Activated CD4-positive, alpha-beta T cell treated with anti-CD3 and anti-CD28 coated beads, Interleukin-2, amount 10 ng/mL, durations not matched to agents 7 days and 5 days (primary cell): ENCODE results near the gene THUMPD2. TPM values are rescaled to one million over a fixed set of nuclear protein-coding genes. Genes with fewer than 3 reads are reported as not detected.

ENCODE experiments used
- CTCF ChIA-PET: fragments of 350-600 bp; sonication (Branson Sonifier 250); formaldehyde crosslinking; loops from one replicate; lab custom pipeline; 2021; ENCODE audit warnings: antibody characterized with exemption; lab: Charles Lee
- POLR2A ChIA-PET: fragments of 350-600 bp; sonication (Branson Sonifier 250); formaldehyde crosslinking; loops from one replicate; lab custom pipeline; 2021; ENCODE audit warnings: antibody characterized with exemption; lab: Charles Lee
- DNase-seq: peaks from one replicate; pipeline ENCODE4 v3.0.0-alpha.2; 2020
- H3K27ac Mint-ChIP-seq: one replicate; pipeline ENCODE4 v1.8.0; 2021; ENCODE audit warnings: mild to moderate bottlenecking, moderate library complexity, mixed read lengths
- H3K27me3 Mint-ChIP-seq: one replicate; pipeline ENCODE4 v1.8.0; 2021; ENCODE audit warnings: mixed read lengths
- H3K36me3 Mint-ChIP-seq: one replicate; pipeline ENCODE4 v1.8.0; 2021; ENCODE audit warnings: low read depth, mixed read lengths
- H3K4me1 Mint-ChIP-seq: one replicate; pipeline ENCODE4 v1.8.0; 2021; ENCODE audit warnings: mixed read lengths
- H3K4me3 Mint-ChIP-seq: one replicate; pipeline ENCODE4 v1.8.0; 2021; ENCODE audit warnings: mild to moderate bottlenecking, moderate library complexity, mixed read lengths
- H3K9me3 Mint-ChIP-seq: one replicate; pipeline ENCODE4 v1.8.0; 2021; ENCODE audit warnings: mixed read lengths
- total RNA-seq, 2 experiments: library from RNA; stranded (reverse); gene quantifications; one replicate each; pipeline ENCODE4 v1.2.3, GENCODE V29; 2021

The THUMPD2 gene
- total RNA-seq, 2 experiments from 2014 or later, result 11.5 to 12.9 TPM

DNA sequence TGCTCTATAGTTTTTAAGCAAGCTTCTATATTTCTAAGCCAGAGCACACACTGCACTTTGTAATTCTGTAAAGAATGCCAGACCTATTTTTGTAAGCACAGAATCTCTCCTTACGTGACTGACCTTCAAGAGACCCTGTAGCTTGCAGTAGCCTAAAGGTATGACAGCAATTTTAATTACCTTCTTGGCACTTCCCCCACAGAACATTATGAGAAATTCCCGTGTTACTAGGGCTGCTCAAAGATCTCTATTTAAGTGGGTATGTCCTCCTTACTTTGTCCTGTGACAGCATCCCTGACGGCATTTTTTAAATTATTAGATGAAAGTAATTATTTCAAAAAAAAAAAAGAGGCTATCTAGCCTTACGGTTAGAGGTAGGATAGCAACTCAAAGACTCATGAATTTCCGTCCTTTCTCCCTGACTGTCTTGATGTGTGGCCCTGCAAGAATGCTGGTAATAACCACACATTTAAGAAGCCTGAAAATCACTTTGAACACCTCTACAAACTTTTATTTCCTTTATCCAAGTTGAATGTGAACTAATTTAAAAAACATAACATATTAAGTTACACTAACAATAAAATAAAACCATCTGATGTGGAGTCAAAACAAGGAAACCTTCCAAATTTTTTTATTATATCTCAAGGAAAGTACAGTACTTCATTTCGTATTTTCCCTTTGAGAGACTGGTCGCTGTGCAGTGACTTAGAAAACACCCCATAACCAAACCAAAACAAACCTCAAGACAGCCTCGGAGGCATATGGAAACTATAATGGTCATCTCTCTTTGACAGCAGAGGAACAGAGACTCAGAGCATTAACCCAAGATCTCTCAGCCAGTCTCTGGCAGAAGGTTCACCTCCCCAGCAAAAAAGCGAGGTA, 54.9 kb downstream of the THUMPD2 start:
- ChIA-PET CTCF (interaction anchor here (1.6 kb wide), 1 partner anchor 49 kb away, joined by 4 read pairs; no protein-coding TSS in a partner anchor), POLR2A (no interaction called here)
- DNase-seq, result no peak
- Mint-ChIP-seq H3K36me3 (no peaks in the 10 kb centered on the region), H3K4me1 (peaks cover 10% of the 10 kb centered on the region), H3K4me3 (no peak overlapping the region), H3K27me3 (peaks cover 6% of the 10 kb centered on the region), H3K9me3 (no peaks in the 10 kb centered on the region), H3K27ac (no peak overlapping the region)

DNA sequence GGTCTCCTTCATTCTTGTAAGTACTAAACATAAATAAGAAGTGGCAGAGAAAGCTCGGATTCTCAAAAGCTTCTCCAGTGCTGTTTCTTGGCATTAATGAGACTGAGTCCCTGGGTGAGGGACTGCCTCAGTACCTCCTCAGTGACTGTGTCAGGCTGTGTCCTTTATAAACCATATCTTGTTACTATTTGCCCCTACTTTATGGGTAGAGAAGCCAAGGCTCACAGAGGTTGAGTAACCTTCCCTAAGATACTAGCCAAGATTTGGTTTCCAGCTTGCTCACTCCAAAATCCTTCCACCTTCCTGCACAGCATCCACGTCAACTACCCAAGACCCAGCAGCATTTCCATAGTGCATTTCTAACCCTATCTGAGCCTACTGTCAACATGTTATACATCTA, 55.6 kb downstream of the THUMPD2 start:
- H3K36me3 Mint-ChIP-seq, result no peaks in the 10 kb centered on the region

DNA sequence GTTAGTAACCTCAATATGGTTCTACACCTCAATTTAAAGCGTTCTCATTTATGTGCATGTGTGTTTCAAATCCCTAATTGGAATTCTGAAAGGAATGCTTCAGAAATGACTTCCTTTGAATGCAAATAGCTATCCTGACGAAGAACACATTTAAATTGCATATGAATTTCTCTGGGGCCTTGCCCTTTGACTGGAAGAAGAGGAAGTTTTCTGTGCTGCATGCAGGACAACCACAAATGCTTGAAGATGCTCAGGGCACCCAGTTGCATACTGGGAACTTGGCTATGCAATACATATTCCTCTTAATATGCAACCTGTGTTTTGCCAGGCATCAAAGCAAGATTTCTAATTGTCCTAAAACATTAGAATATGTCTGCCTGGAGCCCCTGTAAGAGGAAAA, 58.1 kb downstream of the THUMPD2 start:
- no peaks in the 10 kb centered on the region for H3K36me3 Mint-ChIP-seq
- CTCF ChIA-PET, result no interaction called here

More for the DNA sequence above, 55.6 kb downstream of the THUMPD2 start:
- Mint-ChIP-seq H3K27me3 (peaks cover 6% of the 10 kb centered on the region), H3K9me3 (no peaks in the 10 kb centered on the region), H3K27ac (no peak overlapping the region), H3K4me3 (no peak overlapping the region), H3K4me1 (peaks cover 7% of the 10 kb centered on the region)
- CTCF ChIA-PET, result interaction anchor here (1.6 kb wide), 1 partner anchor 49 kb away, joined by 4 read pairs; no protein-coding TSS in a partner anchor
- POLR2A ChIA-PET, result no interaction called here
- DNase-seq, result no peak

DNA sequence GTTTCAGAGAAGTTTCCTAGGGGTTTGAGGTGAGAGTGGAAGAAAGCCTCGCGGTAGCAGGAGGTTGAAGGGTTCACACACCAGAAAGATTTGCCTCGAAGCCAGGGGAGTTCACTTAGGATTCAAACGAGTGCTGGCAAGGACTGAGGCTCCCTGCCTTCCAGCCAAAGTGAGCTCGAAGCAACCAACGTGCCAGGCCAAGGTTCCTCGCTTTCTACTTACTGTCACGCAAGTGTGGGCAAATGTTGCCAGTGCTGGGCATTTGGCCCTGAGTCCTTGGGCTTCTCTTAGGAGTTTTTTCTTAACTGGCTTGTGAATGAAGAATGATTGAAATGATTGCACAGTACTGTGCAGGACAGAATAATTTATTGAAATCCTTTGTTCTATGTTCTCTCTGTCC, 59.7 kb downstream of the THUMPD2 start:
- POLR2A ChIA-PET, result no interaction called here
- Mint-ChIP-seq H3K4me3 (no peak overlapping the region), H3K9me3 (no peaks in the 10 kb centered on the region), H3K27me3 (peaks cover 15% of the 10 kb centered on the region), H3K36me3 (no peaks in the 10 kb centered on the region), H3K27ac (no peak overlapping the region), H3K4me1 (no peaks in the 10 kb centered on the region)
- CTCF ChIA-PET, result interaction anchor here (0.9 to 1.6 kb wide), 3 partner anchors 10 to 177 kb away, joined by 3 to 4 read pairs (median 3); no protein-coding TSS in a partner anchor
- no peak for DNase-seq

More for the DNA sequence above, 58.1 kb downstream of the THUMPD2 start:
- no peak overlapping the region for H3K4me3 Mint-ChIP-seq
- DNase-seq, result no peak
- H3K4me1 Mint-ChIP-seq, result no peaks in the 10 kb centered on the region
- H3K27ac Mint-ChIP-seq, result no peak overlapping the region
- peaks cover 6% of the 10 kb centered on the region for H3K27me3 Mint-ChIP-seq
- POLR2A ChIA-PET, result no interaction called here
- H3K9me3 Mint-ChIP-seq, result no peaks in the 10 kb centered on the region

DNA sequence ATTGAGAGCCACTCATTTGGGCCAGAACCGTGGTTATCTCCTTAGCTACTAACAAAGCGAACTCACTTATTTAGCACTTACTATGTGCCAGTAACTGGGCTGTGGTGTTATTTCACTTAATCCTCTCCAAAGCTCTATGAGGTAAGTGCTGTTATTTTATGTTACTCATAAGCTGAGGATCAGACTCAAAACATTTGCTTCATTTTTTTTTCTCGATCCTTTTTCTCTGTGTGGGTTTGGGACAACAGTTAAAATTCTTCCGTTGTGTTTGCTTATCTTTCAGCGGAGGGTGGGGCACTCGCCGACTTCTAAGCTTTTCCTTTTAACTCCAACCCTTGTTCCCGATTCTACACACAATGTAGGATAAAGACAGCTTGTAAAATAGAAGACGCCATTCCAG, 60.6 kb downstream of the THUMPD2 start:
- POLR2A ChIA-PET, result interaction anchor here (0.6 kb wide), 1 partner anchor 307 kb away, joined by 3 read pairs; no protein-coding TSS in a partner anchor
- no peak overlapping the region for H3K27ac Mint-ChIP-seq
- H3K4me1 Mint-ChIP-seq, result no peaks in the 10 kb centered on the region
- no peak overlapping the region for H3K4me3 Mint-ChIP-seq
- H3K36me3 Mint-ChIP-seq, result no peaks in the 10 kb centered on the region
- no peaks in the 10 kb centered on the region for H3K9me3 Mint-ChIP-seq
- H3K27me3 Mint-ChIP-seq, result peaks cover 19% of the 10 kb centered on the region
- CTCF ChIA-PET, result interaction anchor here (0.9 to 1.6 kb wide), 3 partner anchors 10 to 176 kb away, joined by 3 to 4 read pairs (median 3); no protein-coding TSS in a partner anchor
- no peak for DNase-seq

DNA sequence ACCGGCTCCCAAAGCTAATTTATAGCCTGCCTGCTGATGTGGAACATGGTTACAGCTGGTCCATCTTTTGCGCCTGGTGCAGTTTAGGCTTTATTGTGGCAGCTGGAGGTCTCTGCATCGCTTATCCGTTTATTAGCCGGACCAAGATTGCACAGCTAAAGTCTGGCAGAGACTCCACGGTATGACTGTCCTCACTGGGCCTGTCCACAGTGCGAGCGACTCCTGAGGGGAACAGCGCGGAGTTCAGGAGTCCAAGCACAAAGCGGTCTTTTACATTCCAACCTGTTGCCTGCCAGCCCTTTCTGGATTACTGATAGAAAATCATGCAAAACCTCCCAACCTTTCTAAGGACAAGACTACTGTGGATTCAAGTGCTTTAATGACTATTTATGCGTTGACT, 62.0 kb downstream of the THUMPD2 start:
- ChIA-PET CTCF (no interaction called here), POLR2A (no interaction called here)

DNA sequence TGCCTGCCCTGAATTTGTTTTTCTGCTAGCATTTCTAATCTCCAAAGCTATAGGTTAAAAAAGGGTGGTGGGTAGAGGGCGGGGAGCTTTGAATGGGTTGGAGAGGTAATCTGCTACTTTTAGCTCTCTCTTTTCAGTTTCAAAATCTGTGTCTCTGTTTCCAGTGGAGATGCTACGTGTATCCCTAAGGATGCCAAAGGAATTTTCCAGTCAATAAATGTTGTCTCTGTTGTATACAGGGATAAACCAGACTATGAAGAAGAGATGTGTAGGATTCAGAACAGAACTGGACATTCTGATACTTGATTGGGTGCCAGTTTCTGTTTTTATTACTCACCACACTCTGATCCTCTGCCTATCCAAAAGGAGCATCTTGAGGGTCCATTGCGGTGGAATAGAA, 63.2 kb downstream of the THUMPD2 start:
- Mint-ChIP-seq H3K27ac (no peak overlapping the region), H3K4me3 (no peak overlapping the region), H3K27me3 (peaks cover 16% of the 10 kb centered on the region), H3K9me3 (no peaks in the 10 kb centered on the region), H3K36me3 (no peaks in the 10 kb centered on the region), H3K4me1 (no peaks in the 10 kb centered on the region)
- ChIA-PET CTCF (no interaction called here), POLR2A (no interaction called here)
- DNase-seq, result no peak

More for the DNA sequence above, 62.0 kb downstream of the THUMPD2 start:
- Mint-ChIP-seq H3K4me3 (no peak overlapping the region), H3K27me3 (peaks cover 19% of the 10 kb centered on the region), H3K9me3 (no peaks in the 10 kb centered on the region), H3K36me3 (no peaks in the 10 kb centered on the region), H3K27ac (no peak overlapping the region), H3K4me1 (no peaks in the 10 kb centered on the region)
- DNase-seq, result no peak

DNA sequence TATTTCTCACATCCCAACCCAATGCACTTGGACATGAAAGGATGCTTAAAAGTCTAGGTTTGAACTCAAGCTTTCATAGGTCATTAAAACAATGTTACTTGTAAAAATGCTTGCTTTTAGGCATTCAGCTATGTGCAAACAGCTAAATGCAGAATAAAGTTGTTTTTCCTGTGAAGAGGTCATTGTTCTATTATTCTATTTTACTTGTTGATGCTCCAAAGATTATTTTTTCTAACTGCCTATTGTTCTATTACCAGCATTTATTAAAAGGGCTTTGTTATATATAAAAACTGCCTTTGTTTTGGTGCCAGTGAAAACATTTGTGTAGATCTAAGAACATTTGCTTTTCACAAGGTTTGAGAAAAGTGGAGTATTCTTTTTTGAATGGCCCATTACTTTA, 64.0 kb downstream of the THUMPD2 start:
- Mint-ChIP-seq H3K27me3 (peaks cover 16% of the 10 kb centered on the region), H3K27ac (no peak overlapping the region), H3K4me3 (no peak overlapping the region), H3K4me1 (no peaks in the 10 kb centered on the region), H3K36me3 (no peaks in the 10 kb centered on the region), H3K9me3 (no peaks in the 10 kb centered on the region)
- no peak for DNase-seq
- CTCF ChIA-PET, result interaction anchor here (1.0 kb wide), 1 partner anchor 53 kb away, joined by 3 read pairs; no protein-coding TSS in a partner anchor
- POLR2A ChIA-PET, result no interaction called here

DNA sequence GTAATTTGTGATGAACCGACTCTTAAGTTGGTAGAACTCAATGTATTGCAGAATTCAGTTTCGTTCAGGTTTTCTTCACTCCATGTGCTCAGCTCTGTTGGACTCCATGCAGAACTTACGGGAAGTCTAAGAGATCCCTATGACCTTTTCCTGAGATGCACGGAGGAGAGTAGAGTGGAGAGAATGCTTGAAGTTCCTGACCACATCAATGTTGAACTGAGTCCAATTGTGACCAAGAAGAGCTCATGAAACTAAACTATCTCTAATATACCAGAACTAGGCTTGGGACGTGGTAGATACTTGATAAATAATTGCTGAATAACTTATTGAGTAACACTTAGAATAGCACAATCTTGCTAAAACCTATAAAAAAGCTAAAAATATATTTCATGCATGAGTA, 66.1 kb downstream of the THUMPD2 start:
- ChIA-PET CTCF (no interaction called here), POLR2A (no interaction called here)
- Mint-ChIP-seq H3K36me3 (no peaks in the 10 kb centered on the region), H3K9me3 (no peaks in the 10 kb centered on the region), H3K4me3 (no peak overlapping the region), H3K27me3 (peaks cover 16% of the 10 kb centered on the region), H3K4me1 (no peaks in the 10 kb centered on the region), H3K27ac (no peak overlapping the region)
- no peak for DNase-seq

DNA sequence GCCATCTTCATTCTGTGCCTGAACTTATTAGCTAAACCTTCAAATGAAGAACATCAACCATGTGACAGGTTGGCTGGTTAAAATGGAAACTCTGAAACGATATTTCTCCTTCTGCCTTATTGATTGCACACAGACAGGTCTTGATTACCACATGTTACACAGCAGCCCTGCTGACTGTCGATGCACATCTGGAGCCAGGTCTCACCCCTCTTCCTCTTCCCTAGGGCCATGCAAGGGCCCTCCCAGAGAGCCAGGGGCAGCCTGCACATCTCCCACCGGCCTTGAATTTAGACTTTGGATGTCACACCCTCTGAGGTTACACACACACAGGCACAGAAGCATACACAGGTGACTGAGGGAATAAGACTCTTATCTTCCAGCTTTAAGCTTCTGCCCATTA, 68.3 kb downstream of the THUMPD2 start:
- H3K27ac Mint-ChIP-seq, result no peak overlapping the region
- CTCF ChIA-PET, result interaction anchor here (0.5 kb wide), 1 partner anchor 74 kb away, joined by 4 read pairs; no protein-coding TSS in a partner anchor
- DNase-seq, result no peak
- no peak overlapping the region for H3K4me3 Mint-ChIP-seq
- H3K9me3 Mint-ChIP-seq, result no peaks in the 10 kb centered on the region
- POLR2A ChIA-PET, result no interaction called here
- H3K27me3 Mint-ChIP-seq, result peaks cover 18% of the 10 kb centered on the region
- no peaks in the 10 kb centered on the region for H3K36me3 Mint-ChIP-seq
- no peaks in the 10 kb centered on the region for H3K4me1 Mint-ChIP-seq

DNA sequence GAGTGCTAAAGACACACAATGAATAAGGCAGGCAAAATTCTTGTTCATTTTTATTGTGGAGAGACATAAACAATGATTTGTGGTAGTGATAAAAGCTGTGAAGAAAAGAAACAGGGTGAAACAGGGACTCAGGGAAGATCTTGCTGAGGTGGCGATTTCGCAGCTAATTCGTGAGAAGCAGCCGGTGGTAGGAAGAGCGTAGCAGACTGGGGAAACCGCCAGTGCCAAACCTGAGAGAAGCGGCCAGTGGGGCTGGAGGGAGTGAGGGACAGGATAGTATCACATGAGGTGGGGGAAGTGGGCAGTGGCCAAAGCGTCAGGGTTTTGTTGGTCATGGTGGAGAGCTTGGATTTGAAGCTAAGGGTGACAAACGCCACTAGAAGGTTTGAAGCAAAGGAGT, 71.1 kb downstream of the THUMPD2 start:
- ChIA-PET CTCF (no interaction called here), POLR2A (no interaction called here)
- H3K27me3 Mint-ChIP-seq, result peaks cover 8% of the 10 kb centered on the region
- no peak for DNase-seq
- H3K9me3 Mint-ChIP-seq, result no peaks in the 10 kb centered on the region
- no peaks in the 10 kb centered on the region for H3K4me1 Mint-ChIP-seq
- H3K36me3 Mint-ChIP-seq, result no peaks in the 10 kb centered on the region
- no peak overlapping the region for H3K27ac Mint-ChIP-seq
- H3K4me3 Mint-ChIP-seq, result no peak overlapping the region

DNA sequence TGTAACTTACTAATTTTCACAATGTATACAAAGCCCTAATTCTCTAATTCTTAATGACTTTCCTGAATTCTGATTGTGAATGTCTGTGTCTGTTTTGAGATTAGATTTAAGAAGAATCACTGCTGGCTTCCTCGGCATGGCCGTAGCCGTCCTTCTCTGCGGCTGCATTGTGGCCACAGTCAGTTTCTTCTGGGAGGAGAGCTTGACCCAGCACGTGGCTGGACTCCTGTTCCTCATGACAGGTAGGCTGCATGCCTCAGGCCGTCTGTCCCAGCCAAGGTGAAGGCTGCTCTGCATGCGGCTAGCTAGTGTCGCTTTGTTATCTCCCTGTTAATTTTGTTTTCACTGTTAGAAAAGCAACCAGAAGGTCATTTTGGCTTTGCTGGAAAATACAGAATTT, 72.1 kb downstream of the THUMPD2 start:
- H3K27ac Mint-ChIP-seq, result no peak overlapping the region
- DNase-seq, result no peak
- H3K4me1 Mint-ChIP-seq, result no peaks in the 10 kb centered on the region
- CTCF ChIA-PET, result no interaction called here
- H3K4me3 Mint-ChIP-seq, result no peak overlapping the region
- POLR2A ChIA-PET, result no interaction called here
- H3K9me3 Mint-ChIP-seq, result peaks cover 1% of the 10 kb centered on the region
- peaks cover 13% of the 10 kb centered on the region for H3K27me3 Mint-ChIP-seq
- H3K36me3 Mint-ChIP-seq, result no peaks in the 10 kb centered on the region

DNA sequence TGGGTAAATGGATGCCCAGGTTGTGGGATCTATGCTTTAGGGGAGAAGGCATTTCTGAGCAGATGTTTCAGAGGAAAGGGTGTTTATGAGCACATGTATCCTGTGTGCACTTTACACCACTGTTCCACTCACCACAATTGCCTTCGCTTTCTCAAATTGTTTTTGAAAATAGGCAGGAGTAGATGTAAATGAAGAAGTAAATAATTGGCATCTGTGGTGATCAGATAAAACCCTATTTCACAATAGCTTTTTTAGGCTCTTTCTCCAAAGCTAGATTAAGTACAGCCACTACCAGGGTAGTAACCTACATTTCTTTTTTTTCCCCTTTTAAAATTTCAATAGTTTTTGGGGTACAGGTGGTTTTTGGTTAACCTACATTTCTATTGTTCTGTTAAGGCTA, 72.7 kb downstream of the THUMPD2 start:
- Mint-ChIP-seq H3K27ac (no peak overlapping the region), H3K36me3 (peaks cover under 1% of the 10 kb centered on the region), H3K27me3 (peaks cover 16% of the 10 kb centered on the region), H3K4me1 (no peaks in the 10 kb centered on the region), H3K4me3 (no peak overlapping the region), H3K9me3 (peaks cover 6% of the 10 kb centered on the region)
- no peak for DNase-seq
- ChIA-PET POLR2A (no interaction called here), CTCF (no interaction called here)
